ENCODE data around the gene POU6F2.

Gene POU6F2

GRCh38 chr7:39098506-39098905 is 120.8 kb downstream of the POU6F2 start:
- H3K36me3 ChIP-seq (ENCODE audit: insufficient read depth, low read length) = no peaks in the 10 kb centered on the region
- no peaks in the 10 kb centered on the region for H4K20me1 ChIP-seq (ENCODE audit: insufficient read depth, low read length, poor library complexity, severe bottlenecking)
- H3K4me3 ChIP-seq (ENCODE audit: low read length, poor library complexity, severe bottlenecking) = no peak overlapping the region
- H3K4me1 ChIP-seq (ENCODE audit: insufficient read depth, low read length, poor library complexity, severe bottlenecking) = no peaks in the 10 kb centered on the region
- no peaks in the 10 kb centered on the region for H3K9me2 ChIP-seq (replicated peaks; ENCODE audit: low read depth, low read length)
- H3K9me3 ChIP-seq (ENCODE audit: insufficient read depth, low read depth, low read length) = no peaks in the 10 kb centered on the region
- no peaks in the 10 kb centered on the region for H3K27me3 ChIP-seq (ENCODE audit: insufficient read depth, low read length, poor library complexity, severe bottlenecking)
- H3F3A ChIP-seq (ENCODE audit: low read depth) = no peaks in the 10 kb centered on the region
- no peaks in the 10 kb centered on the region for H3K79me2 ChIP-seq (ENCODE audit: insufficient read depth, low read length)
- H3K9ac ChIP-seq (ENCODE audit: low read depth, low read length, poor library complexity, severe bottlenecking) = no peak overlapping the region
- no peak for TF ChIP-seq CTCF (conservative IDR thresholded peaks at IDR 0.05; ENCODE audit: low read length)
- TF ChIP-seq EZH2phosphoT487 (IDR thresholded peaks at IDR 0.05; ENCODE audit: borderline replicate concordance) = no peak
- no peak overlapping the region for H2AFZ ChIP-seq (ENCODE audit: low read length)
- no peak overlapping the region for H3K4me2 ChIP-seq (ENCODE audit: low read depth, low read length, poor library complexity, severe bottlenecking)

- TF ChIP-seq EZH2phosphoT487 (IDR thresholded peaks at IDR 0.05; ENCODE audit: borderline replicate concordance) (no peak), CTCF (conservative IDR thresholded peaks at IDR 0.05; ENCODE audit: low read length) (no peak)
- H3K79me2 ChIP-seq (ENCODE audit: insufficient read depth, low read length) = no peaks in the 10 kb centered on the region
Observed at GRCh38 chr7:39099146-39099545, 121.4 kb downstream of the POU6F2 start.

GRCh38 chr7:39100270-39100669 is 122.6 kb downstream of the POU6F2 start:
- H3K4me1 ChIP-seq (ENCODE audit: insufficient read depth, low read length, poor library complexity, severe bottlenecking) = no peaks in the 10 kb centered on the region
- H3K9me2 ChIP-seq (replicated peaks; ENCODE audit: low read depth, low read length) = no peaks in the 10 kb centered on the region
- H3K9me3 ChIP-seq (ENCODE audit: insufficient read depth, low read depth, low read length) = no peaks in the 10 kb centered on the region
- H3K4me2 ChIP-seq (ENCODE audit: low read depth, low read length, poor library complexity, severe bottlenecking) = no peak overlapping the region
- H3K36me3 ChIP-seq (ENCODE audit: insufficient read depth, low read length) = no peaks in the 10 kb centered on the region
- H3K79me2 ChIP-seq (ENCODE audit: insufficient read depth, low read length) = no peaks in the 10 kb centered on the region
- H3F3A ChIP-seq (ENCODE audit: low read depth) = no peaks in the 10 kb centered on the region
- H3K9ac ChIP-seq (ENCODE audit: low read depth, low read length, poor library complexity, severe bottlenecking) = no peak overlapping the region
- no peak overlapping the region for H2AFZ ChIP-seq (ENCODE audit: low read length)
- TF ChIP-seq EZH2phosphoT487 (IDR thresholded peaks at IDR 0.05; ENCODE audit: borderline replicate concordance) (no peak), CTCF (conservative IDR thresholded peaks at IDR 0.05; ENCODE audit: low read length) (no peak)
- H3K4me3 ChIP-seq (ENCODE audit: low read length, poor library complexity, severe bottlenecking) = no peak overlapping the region
- H4K20me1 ChIP-seq (ENCODE audit: insufficient read depth, low read length, poor library complexity, severe bottlenecking) = no peaks in the 10 kb centered on the region
- no peaks in the 10 kb centered on the region for H3K27me3 ChIP-seq (ENCODE audit: insufficient read depth, low read length, poor library complexity, severe bottlenecking)

More at GRCh38 chr7:39099146-39099545, 121.4 kb downstream of the POU6F2 start:
- no peak overlapping the region for H3K4me3 ChIP-seq (ENCODE audit: low read length, poor library complexity, severe bottlenecking)
- no peak overlapping the region for H3K9ac ChIP-seq (ENCODE audit: low read depth, low read length, poor library complexity, severe bottlenecking)
- no peak overlapping the region for H2AFZ ChIP-seq (ENCODE audit: low read length)
- no peak overlapping the region for H3K4me2 ChIP-seq (ENCODE audit: low read depth, low read length, poor library complexity, severe bottlenecking)
- no peaks in the 10 kb centered on the region for H3F3A ChIP-seq (ENCODE audit: low read depth)
- H3K9me2 ChIP-seq (replicated peaks; ENCODE audit: low read depth, low read length) = no peaks in the 10 kb centered on the region
- no peaks in the 10 kb centered on the region for H3K4me1 ChIP-seq (ENCODE audit: insufficient read depth, low read length, poor library complexity, severe bottlenecking)
- H3K27me3 ChIP-seq (ENCODE audit: insufficient read depth, low read length, poor library complexity, severe bottlenecking) = no peaks in the 10 kb centered on the region
- H3K9me3 ChIP-seq (ENCODE audit: insufficient read depth, low read depth, low read length) = no peaks in the 10 kb centered on the region
- no peaks in the 10 kb centered on the region for H4K20me1 ChIP-seq (ENCODE audit: insufficient read depth, low read length, poor library complexity, severe bottlenecking)
- no peaks in the 10 kb centered on the region for H3K36me3 ChIP-seq (ENCODE audit: insufficient read depth, low read length)

Measured in Loucy (cell line).